ENCODE data around the gene FOXA1.

DNA sequence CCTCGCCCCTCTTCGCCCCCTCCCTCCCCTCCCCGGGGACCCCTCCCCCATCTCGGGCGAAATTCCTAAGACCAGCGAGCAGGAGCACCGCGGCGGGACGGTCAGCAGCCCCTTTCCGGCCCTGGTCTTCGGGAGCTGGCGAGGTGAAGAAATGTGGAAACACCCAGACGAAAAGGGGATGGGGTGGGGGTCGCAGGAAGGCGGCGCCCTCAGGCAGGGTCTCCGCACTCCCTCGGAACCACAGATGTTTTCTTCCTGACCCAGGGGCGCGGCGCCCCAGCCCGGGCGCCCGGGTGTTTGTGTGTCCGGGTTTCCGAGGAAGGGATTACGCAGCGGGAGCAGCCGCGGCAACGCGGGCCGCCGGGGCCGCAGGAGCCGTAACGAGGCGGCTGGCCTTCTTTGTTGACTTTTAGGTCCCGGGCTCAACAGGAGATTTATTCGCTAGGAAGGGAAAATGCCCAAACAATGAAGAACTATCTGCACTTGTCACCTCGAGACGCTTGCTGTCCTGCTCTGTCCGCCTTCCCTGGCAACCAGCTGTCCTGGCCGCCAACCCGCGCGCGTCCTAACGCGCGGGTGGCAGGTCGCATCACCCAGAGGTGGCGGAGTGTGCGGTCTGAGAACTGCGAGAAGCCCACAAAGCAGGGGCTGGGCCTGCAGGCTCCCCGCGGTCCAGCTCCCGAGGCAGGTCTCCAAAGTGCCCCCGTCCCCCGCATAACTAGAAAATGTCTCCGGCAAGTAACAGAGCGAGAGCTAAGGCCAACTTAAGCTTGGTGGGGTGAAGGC is 7.0 kb downstream of the FOXA1 start:
- TF ChIP-seq, protein P1, sequence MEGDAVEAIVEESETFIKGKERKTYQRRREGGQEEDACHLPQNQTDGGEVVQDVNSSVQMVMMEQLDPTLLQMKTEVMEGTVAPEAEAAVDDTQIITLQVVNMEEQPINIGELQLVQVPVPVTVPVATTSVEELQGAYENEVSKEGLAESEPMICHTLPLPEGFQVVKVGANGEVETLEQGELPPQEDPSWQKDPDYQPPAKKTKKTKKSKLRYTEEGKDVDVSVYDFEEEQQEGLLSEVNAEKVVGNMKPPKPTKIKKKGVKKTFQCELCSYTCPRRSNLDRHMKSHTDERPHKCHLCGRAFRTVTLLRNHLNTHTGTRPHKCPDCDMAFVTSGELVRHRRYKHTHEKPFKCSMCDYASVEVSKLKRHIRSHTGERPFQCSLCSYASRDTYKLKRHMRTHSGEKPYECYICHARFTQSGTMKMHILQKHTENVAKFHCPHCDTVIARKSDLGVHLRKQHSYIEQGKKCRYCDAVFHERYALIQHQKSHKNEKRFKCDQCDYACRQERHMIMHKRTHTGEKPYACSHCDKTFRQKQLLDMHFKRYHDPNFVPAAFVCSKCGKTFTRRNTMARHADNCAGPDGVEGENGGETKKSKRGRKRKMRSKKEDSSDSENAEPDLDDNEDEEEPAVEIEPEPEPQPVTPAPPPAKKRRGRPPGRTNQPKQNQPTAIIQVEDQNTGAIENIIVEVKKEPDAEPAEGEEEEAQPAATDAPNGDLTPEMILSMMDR (IDR thresholded peaks at IDR 0.05; ENCODE audit: low read length): no peak
- TF ChIP-seq EZH2 (optimal IDR thresholded peaks at IDR 0.05; ENCODE audit: low read depth, low read length): no peak
- no peak for TF ChIP-seq EZH2phosphoT487 (IDR thresholded peaks at IDR 0.05; ENCODE audit: low read length)

Data from MM.1S (cell line).